Gastrocnemius medialis (tissue), 4 donors: ENCODE measurements around the gene DNASE1L3.

ENCODE experiments used
- CTCF ChIP-seq, 5 experiments: fragments of 450-650 bp in 3 of 5; fragments of 200-600 bp in 2 of 5; sonication (generic) in 2 of 5; IDR thresholded peaks in 4 of 5; conservative IDR thresholded peaks in 1 of 5; 1 replicate in 4 of 5; 2 replicates in 1 of 5; pipeline ENCODE4 v1.5.1; 2016 to 2019; ENCODE audit warnings: antibody characterized with exemption in 5 of 5, mild to moderate bottlenecking in 3 of 5, moderate library complexity in 3 of 5
- POLR2A ChIP-seq, 2 donors: fragments of 450-650 bp; IDR thresholded peaks; one replicate each; pipeline ENCODE4 v1.6.1; 2017; ENCODE audit warnings: antibody characterized with exemption in 2 of 2, mild to moderate bottlenecking in 2 of 2, moderate library complexity in 2 of 2

GRCh38 chr3:58175187-58175436 lies 35.7 kb downstream of the DNASE1L3 start:
- TF ChIP-seq CTCF (IDR thresholded peaks at IDR 0.05 in 4 of 5, conservative IDR thresholded peaks at IDR 0.05 in 1 of 5) (no peak), POLR2A (IDR thresholded peaks at IDR 0.05) (no peak)
